GM19351 (cell line): ENCODE data around the gene PCDHGB2.
"Not testable (repeated sequence)": the region's sequence is repeated elsewhere in the genome, so short reads cannot be mapped to it uniquely, and the experiment has no call there.

Experiments
- ATAC-seq: cut with Tn5 transposase; IDR thresholded peaks from one replicate; pipeline ENCODE4 v1.9.1; 2021; ENCODE audit warnings: mild to moderate bottlenecking, moderate library complexity; ENCODE audit not compliant: unreplicated experiment

PCDHGB2 gene

GRCh38 chr5:141383345-141383744, 23.6 kb downstream of the PCDHGB2 start:
- ATAC-seq: no peak

GRCh38 chr5:141384471-141385267, 24.9 kb downstream of the PCDHGB2 start:
- ATAC-seq: no peak

DNA sequence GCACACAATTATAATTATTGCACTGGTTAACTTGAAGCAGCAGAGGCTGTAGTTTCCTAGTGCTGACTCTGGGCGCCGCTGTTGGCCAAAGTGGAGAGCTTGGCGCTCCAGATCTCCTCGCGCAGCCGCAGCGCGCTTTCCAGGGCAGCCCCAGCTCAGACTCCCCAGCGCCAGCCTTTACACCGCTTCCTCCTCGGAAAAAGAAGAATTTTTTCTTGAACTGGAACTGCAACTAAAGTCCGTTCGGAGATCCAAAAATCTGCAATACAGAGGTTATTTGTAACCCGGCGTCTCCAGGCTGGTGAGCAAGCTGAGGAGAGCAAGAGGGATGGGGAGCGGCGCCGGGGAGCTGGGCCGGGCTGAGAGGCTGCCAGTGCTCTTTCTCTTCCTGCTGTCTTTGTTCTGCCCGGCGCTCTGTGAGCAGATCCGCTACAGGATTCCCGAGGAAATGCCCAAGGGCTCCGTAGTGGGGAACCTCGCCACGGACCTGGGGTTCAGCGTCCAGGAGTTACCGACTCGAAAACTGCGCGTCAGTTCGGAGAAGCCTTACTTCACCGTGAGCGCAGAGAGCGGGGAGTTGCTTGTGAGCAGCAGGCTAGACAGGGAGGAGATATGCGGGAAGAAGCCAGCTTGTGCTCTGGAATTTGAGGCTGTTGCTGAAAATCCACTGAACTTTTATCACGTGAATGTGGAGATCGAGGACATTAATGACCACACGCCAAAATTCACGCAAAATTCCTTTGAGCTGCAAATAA, 27.9 kb downstream of the PCDHGB2 start, which contains the start of gene PCDHGB4:
PCDHGB4 (plus strand) TSS at position 142 of the 755 bp plus-strand sequence; CDS start at position 329, 187 bp downstream.
- ATAC-seq: peak; percentile 44

DNA sequence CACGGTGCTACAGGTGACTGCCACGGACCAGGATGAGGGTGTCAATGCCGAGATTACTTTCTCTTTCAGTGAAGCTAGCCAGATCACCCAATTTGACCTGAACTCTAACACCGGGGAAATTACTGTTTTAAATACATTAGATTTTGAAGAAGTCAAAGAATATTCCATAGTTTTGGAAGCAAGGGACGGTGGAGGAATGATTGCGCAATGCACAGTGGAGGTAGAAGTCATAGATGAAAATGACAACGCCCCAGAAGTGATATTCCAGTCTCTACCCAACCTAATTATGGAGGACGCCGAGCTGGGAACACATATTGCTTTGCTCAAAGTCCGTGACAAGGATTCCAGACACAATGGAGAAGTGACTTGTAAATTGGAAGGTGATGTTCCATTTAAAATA, 28.9 kb downstream of the PCDHGB2 start:
- no peak for ATAC-seq

DNA sequence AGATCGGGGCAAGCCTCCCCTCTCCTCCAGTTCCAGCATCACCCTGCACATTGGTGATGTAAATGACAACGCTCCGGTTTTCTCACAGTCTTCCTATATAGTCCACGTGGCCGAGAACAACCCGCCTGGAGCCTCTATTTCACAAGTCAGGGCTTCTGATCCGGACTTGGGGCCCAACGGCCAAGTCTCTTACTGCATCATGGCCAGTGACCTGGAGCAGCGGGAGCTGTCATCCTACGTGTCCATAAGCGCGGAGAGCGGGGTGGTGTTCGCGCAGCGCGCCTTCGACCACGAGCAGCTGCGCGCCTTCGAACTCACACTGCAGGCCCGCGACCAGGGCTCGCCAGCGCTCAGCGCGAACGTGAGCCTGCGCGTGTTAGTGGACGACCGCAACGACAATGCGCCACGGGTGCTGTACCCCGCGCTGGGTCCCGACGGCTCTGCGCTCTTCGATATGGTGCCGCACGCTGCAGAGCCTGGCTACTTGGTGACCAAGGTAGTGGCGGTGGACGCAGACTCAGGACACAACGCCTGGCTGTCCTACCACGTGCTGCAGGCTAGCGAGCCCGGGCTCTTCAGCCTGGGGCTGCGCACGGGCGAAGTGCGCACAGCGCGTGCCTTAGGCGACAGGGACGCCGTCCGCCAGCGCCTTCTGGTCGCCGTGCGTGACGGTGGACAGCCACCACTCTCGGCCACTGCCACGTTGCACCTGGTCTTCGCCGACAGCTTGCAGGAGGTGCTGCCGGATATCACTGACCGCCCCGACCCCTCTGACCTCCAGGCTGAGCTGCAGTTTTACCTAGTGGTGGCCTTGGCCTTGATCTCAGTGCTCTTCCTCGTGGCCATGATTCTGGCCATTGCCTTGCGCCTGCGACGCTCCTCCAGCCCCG, 29.6 kb downstream of the PCDHGB2 start:
- no peak for ATAC-seq

- no peak for ATAC-seq
These were observed 32.8 kb downstream of the PCDHGB2 start, which contains the start of gene PCDHGA8 for GRCh38 chr5:141392429-141393198. PCDHGA8 (plus strand) TSS chr5:141392633; CDS start chr5:141392814, 181 bp downstream.

- no peak for ATAC-seq
These were observed 33.5 kb downstream of the PCDHGB2 start for GRCh38 chr5:141393267-141393666.

- not testable (repeated sequence) for ATAC-seq
These were observed 34.8 kb downstream of the PCDHGB2 start for GRCh38 chr5:141394401-141395187.

DNA sequence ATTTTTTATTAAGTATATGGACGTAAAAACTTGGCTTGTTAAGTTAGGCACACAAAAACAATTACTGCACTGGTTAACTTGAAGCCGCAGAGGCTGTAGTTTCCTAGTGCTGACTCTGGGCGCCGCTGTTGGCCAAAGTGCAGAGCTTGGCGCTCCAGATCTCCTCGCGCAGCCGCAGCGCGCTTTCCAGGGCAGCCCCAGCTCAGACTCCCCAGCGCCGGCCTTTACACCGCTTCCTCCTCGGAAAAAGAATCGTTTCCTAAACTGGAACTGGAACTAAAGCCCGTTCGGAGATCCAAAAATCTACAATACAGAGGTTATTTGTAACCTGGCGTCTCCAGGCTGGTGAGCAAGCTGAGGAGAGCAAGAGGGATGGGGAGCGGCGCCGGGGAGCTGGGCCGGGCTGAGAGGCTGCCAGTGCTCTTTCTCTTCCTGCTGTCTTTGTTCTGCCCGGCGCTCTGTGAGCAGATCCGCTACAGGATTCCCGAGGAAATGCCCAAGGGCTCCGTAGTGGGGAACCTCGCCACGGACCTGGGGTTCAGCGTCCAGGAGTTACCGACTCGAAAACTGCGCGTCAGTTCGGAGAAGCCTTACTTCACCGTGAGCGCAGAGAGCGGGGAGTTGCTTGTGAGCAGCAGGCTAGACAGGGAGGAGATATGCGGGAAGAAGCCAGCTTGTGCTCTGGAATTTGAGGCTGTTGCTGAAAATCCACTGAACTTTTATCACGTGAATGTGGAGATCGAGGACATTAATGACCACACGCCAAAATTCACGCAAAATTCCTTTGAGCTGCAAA, 38.2 kb downstream of the PCDHGB2 start, which contains the start of gene PCDHGB5:
PCDHGB5 (plus strand) TSS at position 192 of the 796 bp plus-strand sequence; CDS start at position 373, 181 bp downstream.
- ATAC-seq: peak; percentile 98

- ATAC-seq: no peak
These were observed 38.8 kb downstream of the PCDHGB2 start for GRCh38 chr5:141398608-141399007.

DNA sequence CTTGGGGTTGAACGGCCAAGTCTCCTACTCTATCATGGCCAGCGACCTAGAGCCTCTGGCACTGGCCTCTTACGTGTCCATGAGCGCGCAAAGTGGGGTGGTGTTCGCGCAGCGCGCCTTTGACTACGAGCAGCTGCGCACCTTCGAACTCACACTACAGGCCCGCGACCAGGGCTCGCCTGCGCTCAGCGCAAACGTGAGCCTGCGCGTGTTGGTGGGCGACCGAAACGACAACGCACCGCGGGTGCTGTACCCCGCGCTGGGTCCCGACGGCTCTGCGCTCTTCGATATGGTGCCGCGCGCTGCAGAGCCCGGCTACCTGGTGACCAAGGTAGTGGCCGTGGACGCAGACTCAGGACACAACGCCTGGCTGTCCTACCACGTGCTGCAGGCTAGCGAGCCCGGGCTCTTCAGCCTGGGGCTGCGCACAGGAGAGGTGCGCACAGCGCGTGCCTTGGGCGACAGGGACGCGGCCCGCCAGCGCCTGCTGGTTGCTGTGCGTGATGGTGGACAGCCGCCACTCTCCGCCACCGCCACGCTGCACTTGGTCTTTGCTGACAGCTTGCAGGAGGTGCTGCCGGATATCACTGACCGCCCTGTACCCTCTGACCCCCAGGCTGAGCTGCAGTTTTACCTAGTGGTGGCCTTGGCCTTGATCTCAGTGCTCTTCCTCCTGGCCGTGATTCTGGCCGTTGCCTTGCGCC, 39.9 kb downstream of the PCDHGB2 start:
- ATAC-seq: no peak

DNA sequence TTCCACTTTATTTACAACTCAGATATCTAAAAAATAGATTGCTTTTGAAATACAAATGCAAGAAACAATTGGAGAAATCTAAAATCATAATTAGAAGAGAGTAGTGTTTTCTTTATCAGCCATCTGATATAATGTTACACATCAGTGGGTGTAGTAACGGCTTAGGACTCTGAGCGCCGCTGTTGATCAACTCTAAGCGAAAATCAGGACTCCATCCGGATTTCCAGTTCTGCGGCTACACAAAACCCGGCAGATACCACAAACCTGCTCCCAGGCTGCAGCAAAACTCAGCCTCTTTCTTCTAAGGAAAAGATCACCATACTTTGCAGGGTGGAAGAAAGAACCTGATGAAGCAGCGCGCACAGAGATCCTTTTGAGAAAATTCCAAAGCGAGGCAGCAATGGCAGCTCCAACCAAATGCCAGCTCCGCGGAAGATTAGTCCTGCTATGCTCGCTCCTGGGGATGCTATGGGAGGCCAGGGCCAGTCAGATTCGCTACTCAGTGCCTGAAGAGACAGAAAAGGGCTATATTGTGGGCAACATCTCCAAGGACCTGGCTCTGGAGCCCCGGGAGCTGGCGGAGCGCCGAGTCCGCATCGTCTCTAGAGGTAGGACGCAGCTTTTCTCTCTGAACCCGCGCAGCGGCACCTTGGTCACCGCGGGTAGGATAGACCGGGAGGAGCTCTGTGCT, 42.9 kb downstream of the PCDHGB2 start, which contains the start of gene PCDHGA9:
PCDHGA9 (plus strand) TSS at position 226 of the 691 bp plus-strand sequence; CDS start at position 401, 175 bp downstream.
- no peak for ATAC-seq

GRCh38 chr5:141403387-141403786, 43.6 kb downstream of the PCDHGB2 start:
- ATAC-seq: no peak

DNA sequence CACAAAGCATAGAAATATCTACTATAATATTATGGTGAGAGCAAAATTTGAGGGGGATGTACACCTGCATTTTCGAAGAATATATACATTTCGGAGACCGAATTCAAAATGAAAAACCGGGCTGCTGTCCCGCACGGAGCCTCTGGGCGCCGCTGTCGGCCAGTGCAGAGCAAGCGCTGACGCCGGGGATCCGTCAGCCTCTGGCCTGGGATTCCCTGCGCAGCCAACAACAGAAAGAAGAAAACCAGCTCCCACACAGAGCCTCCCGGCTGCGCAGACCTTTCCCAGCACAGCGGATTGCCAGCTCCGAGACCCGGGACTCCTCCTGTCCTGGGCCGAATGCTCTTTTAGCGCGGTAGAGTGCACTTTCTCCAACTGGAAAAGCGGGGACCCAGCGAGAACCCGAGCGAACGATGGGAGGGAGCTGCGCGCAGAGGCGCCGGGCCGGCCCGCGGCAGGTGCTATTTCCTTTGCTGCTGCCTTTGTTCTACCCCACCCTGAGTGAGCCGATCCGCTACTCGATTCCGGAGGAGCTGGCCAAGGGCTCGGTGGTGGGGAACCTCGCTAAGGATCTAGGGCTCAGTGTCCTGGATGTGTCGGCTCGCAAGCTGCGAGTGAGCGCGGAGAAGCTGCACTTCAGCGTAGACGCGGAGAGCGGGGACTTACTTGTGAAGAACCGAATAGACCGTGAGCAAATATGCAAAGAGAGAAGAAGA, 48.2 kb downstream of the PCDHGB2 start, which contains the start of gene PCDHGB6:
PCDHGB6 (plus strand) TSS at position 232 of the 716 bp plus-strand sequence; CDS start at position 414, 182 bp downstream.
- peak; percentile 86 for ATAC-seq

GRCh38 chr5:141409598-141410306, 50.0 kb downstream of the PCDHGB2 start:
- no peak for ATAC-seq

DNA sequence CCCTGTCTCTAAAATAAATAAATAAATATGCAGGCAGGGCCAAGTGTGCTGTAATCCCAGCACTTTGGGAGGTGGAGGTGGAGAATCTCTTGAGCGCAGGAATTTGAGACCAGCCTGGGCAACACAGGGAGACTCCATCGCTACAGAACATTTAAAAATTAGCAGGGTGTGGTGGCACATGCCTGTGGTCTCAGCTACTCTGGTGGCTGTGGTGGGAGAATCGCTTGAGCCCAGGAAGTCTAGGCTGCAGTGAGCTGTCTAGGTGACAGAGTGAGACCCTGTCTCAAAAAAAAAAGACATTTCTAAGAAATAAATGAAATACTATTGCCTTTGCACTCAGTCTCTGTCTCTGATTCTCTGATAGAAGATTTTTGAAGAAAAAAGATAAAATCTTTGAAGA, 51.8 kb downstream of the PCDHGB2 start:
- no peak for ATAC-seq
